ENCODE results near the gene GAS2L1.

Gene GAS2L1

DNA sequence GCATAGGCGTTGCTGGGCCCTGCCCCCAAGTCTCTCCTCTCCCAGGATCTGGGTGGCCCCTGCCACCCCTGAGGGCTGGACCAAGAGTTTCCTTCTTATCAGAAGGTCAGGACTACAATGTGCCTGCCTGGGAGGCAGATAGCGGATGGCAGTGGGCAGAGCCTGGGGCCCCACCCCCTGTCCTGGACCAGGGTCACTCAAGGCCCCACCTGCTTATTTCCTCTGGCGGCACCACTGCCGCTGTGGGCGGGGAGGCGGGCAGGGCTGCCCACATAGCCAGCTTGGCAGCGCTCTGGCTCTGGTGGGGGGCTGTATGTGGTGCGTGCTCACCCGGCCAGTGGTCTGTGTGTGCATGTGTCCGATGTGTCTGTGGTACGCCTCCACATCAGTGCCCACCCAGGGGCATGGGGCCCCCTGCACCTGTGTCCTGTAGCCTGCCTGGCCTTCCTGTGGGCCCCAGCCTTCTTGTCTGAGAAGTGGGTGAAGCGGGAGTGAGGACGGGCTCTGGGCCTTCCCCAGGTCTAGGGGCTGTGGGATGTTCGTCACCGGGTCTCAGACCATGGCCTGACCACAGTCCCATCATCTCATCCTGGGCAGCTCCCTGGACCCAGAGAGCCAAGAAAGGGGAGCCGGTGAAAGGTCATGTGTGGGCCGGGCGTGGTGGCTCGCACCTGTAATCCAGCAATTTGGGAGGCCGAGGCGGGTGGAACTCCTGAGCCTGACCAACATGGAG lies 3.0 kb downstream of the GAS2L1 start:
- TF ChIP-seq, protein P1, sequence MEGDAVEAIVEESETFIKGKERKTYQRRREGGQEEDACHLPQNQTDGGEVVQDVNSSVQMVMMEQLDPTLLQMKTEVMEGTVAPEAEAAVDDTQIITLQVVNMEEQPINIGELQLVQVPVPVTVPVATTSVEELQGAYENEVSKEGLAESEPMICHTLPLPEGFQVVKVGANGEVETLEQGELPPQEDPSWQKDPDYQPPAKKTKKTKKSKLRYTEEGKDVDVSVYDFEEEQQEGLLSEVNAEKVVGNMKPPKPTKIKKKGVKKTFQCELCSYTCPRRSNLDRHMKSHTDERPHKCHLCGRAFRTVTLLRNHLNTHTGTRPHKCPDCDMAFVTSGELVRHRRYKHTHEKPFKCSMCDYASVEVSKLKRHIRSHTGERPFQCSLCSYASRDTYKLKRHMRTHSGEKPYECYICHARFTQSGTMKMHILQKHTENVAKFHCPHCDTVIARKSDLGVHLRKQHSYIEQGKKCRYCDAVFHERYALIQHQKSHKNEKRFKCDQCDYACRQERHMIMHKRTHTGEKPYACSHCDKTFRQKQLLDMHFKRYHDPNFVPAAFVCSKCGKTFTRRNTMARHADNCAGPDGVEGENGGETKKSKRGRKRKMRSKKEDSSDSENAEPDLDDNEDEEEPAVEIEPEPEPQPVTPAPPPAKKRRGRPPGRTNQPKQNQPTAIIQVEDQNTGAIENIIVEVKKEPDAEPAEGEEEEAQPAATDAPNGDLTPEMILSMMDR (IDR thresholded peaks at IDR 0.05; ENCODE audit: insufficient read depth, missing control alignments): no peak
- no peak for DNase-seq (ENCODE audit: insufficient read length, low spot score)
- no peak for FAIRE-seq

GRCh38 chr22:29310065-29310862 lies 3.8 kb downstream of the GAS2L1 start:
- FAIRE-seq (no peak), DNase-seq (ENCODE audit: insufficient read length, low spot score) (no peak)
- TF ChIP-seq, protein P1 (IDR thresholded peaks at IDR 0.05; ENCODE audit: insufficient read depth, missing control alignments): no peak

GRCh38 chr22:29310863-29311339 lies 4.5 kb downstream of the GAS2L1 start:
- FAIRE-seq (no peak), DNase-seq (ENCODE audit: insufficient read length, low spot score) (no peak)
- TF ChIP-seq, protein P1 (IDR thresholded peaks at IDR 0.05; ENCODE audit: insufficient read depth, missing control alignments): no peak

GRCh38 chr22:29311464-29312217 lies 5.2 kb downstream of the GAS2L1 start:
- FAIRE-seq: no peak
- DNase-seq (ENCODE audit: insufficient read length, low spot score): no peak
- TF ChIP-seq, protein P1 (IDR thresholded peaks at IDR 0.05; ENCODE audit: insufficient read depth, missing control alignments): no peak

DNA sequence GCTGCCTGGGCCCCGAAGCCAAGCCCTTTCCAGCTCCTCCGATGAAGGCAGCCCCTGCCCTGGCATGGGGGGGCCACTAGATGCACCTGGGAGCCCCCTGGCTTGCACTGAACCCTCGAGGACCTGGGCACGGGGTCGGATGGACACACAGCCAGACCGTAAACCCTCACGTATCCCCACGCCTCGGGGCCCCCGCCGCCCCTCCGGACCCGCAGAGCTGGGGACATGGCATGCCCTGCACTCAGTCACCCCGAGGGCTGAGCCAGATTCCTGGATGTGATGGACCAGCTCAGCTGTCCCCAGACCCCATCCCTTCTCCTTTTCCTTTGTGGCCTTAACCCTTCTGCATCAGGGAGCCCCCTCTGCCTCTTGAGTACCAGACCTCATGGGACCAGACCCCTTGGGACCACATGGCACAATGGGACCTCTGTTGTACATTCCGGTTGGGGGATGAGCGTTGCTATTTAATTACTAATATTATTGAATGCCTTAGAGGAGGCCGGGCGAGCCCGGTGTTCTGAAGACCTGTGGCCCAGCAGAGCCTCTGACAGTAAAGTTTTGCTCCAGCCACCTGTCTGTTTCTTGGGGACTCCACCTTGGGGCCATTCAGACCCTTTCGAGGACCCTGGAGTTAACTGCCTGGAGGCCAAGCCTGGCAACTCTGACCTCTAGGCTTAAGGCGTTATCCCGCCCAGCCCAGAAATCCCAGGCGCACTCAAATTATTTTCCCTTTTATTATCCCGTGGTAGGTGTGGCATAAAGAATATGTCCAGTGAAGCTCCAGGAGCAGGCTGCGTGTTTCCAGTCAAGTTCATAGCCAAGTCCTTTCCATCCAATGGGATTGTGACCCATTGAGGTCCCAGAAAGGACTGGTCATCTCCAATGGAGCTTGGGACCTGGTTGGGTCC lies 6.0 kb downstream of the GAS2L1 start:
- DNase-seq (ENCODE audit: insufficient read length, low spot score) (no peak), FAIRE-seq (no peak)
- TF ChIP-seq, protein P1 (IDR thresholded peaks at IDR 0.05; ENCODE audit: insufficient read depth, missing control alignments): no peak

GRCh38 chr22:29313126-29313575 lies 6.7 kb downstream of the GAS2L1 start:
- FAIRE-seq (no peak), DNase-seq (ENCODE audit: insufficient read length, low spot score) (no peak)
- TF ChIP-seq, protein P1 (IDR thresholded peaks at IDR 0.05; ENCODE audit: insufficient read depth, missing control alignments): no peak

Measured in D721Med (cell line).